ENCODE results near the gene ADAM15.

Gene ADAM15

GRCh38 chr1:155014709-155015508, 36.2 kb upstream of the ADAM15 start:
- no peak overlapping the region for H3K27ac Mint-ChIP-seq
- H3K4me3 Mint-ChIP-seq: no peak overlapping the region
- H3K9me3 Mint-ChIP-seq: no peaks in the 10 kb centered on the region
- TF ChIP-seq CTCF (IDR thresholded peaks at IDR 0.05; ENCODE audit: unreplicated experiment in 3 of 3): no peak
- no peaks in the 10 kb centered on the region for H3K36me3 Mint-ChIP-seq (ENCODE audit: low read depth)
- peaks cover 16% of the 10 kb centered on the region for H3K4me1 Mint-ChIP-seq
- H3K27me3 Mint-ChIP-seq (ENCODE audit: low read depth): no peaks in the 10 kb centered on the region

GRCh38 chr1:155015527-155016230, 35.4 kb upstream of the ADAM15 start:
- H3K4me1 Mint-ChIP-seq: peaks cover 17% of the 10 kb centered on the region

GRCh38 chr1:155016231-155016831, 34.8 kb upstream of the ADAM15 start:
- Mint-ChIP-seq H3K27ac (peak overlapping the region in 1 of 3 experiments; percentile 13), H3K4me3 (peak overlapping the region in 2 of 3 experiments; percentile 27 to 50), H3K4me1 (peaks cover 17% of the 10 kb centered on the region), H3K36me3 (ENCODE audit: low read depth) (no peaks in the 10 kb centered on the region), H3K27me3 (ENCODE audit: low read depth) (no peaks in the 10 kb centered on the region), H3K9me3 (no peaks in the 10 kb centered on the region)
- no peak for TF ChIP-seq CTCF (IDR thresholded peaks at IDR 0.05; ENCODE audit: unreplicated experiment in 3 of 3)

More at GRCh38 chr1:155015527-155016230, 35.4 kb upstream of the ADAM15 start:
- no peak for TF ChIP-seq CTCF (IDR thresholded peaks at IDR 0.05; ENCODE audit: unreplicated experiment in 3 of 3)
- Mint-ChIP-seq H3K9me3 (no peaks in the 10 kb centered on the region), H3K27me3 (ENCODE audit: low read depth) (no peaks in the 10 kb centered on the region), H3K27ac (peak overlapping the region in 1 of 3 experiments; percentile 13), H3K36me3 (ENCODE audit: low read depth) (no peaks in the 10 kb centered on the region), H3K4me3 (peak overlapping the region in 2 of 3 experiments; percentile 15 to 27)

GRCh38 chr1:155017041-155017945, 33.8 kb upstream of the ADAM15 start:
- Mint-ChIP-seq H3K27ac (peak overlapping the region in 2 of 3 experiments; percentile 33 to 63), H3K36me3 (ENCODE audit: low read depth) (no peaks in the 10 kb centered on the region), H3K4me3 (peak overlapping the region; percentile 64 to 69 (median 65)), H3K27me3 (ENCODE audit: low read depth) (no peaks in the 10 kb centered on the region), H3K4me1 (peaks cover 17% of the 10 kb centered on the region), H3K9me3 (no peaks in the 10 kb centered on the region)
- TF ChIP-seq CTCF (IDR thresholded peaks at IDR 0.05; ENCODE audit: unreplicated experiment in 3 of 3): peak; percentile 96 to 100 (median 98)

GRCh38 chr1:155017946-155018316, 33.2 kb upstream of the ADAM15 start:
- H3K4me3 Mint-ChIP-seq: peak overlapping the region; percentile 64 to 69 (median 65)
- peaks cover 15% of the 10 kb centered on the region for H3K4me1 Mint-ChIP-seq
- H3K27ac Mint-ChIP-seq: peak overlapping the region in 1 of 3 experiments; percentile 22
- no peaks in the 10 kb centered on the region for H3K9me3 Mint-ChIP-seq
- TF ChIP-seq CTCF (IDR thresholded peaks at IDR 0.05; ENCODE audit: unreplicated experiment in 3 of 3): no peak
- no peaks in the 10 kb centered on the region for H3K36me3 Mint-ChIP-seq (ENCODE audit: low read depth)
- no peaks in the 10 kb centered on the region for H3K27me3 Mint-ChIP-seq (ENCODE audit: low read depth)

All from nephron (organoid).